Activated CD4-positive, alpha-beta T cell treated with anti-CD3 and anti-CD28 coated beads, Interleukin-2, amount 10 ng/mL, durations not matched to agents 7 days and 5 days (primary cell): ENCODE measurements around the gene RTP4. TPM values are rescaled to one million over a fixed set of nuclear protein-coding genes. Genes with fewer than 3 reads are reported as not detected.

Experiments used
- CTCF ChIA-PET: fragments of 350-600 bp; sonication (Branson Sonifier 250); formaldehyde crosslinking; loops from one replicate; lab custom pipeline; 2021; ENCODE audit warnings: antibody characterized with exemption; lab: Charles Lee
- POLR2A ChIA-PET: fragments of 350-600 bp; sonication (Branson Sonifier 250); formaldehyde crosslinking; loops from one replicate; lab custom pipeline; 2021; ENCODE audit warnings: antibody characterized with exemption; lab: Charles Lee
- DNase-seq: peaks from one replicate; pipeline ENCODE4 v3.0.0-alpha.2; 2020
- H3K27ac Mint-ChIP-seq: one replicate; pipeline ENCODE4 v1.8.0; 2021; ENCODE audit warnings: mild to moderate bottlenecking, moderate library complexity, mixed read lengths
- H3K27me3 Mint-ChIP-seq: one replicate; pipeline ENCODE4 v1.8.0; 2021; ENCODE audit warnings: mixed read lengths
- H3K36me3 Mint-ChIP-seq: one replicate; pipeline ENCODE4 v1.8.0; 2021; ENCODE audit warnings: low read depth, mixed read lengths
- H3K4me1 Mint-ChIP-seq: one replicate; pipeline ENCODE4 v1.8.0; 2021; ENCODE audit warnings: mixed read lengths
- H3K4me3 Mint-ChIP-seq: one replicate; pipeline ENCODE4 v1.8.0; 2021; ENCODE audit warnings: mild to moderate bottlenecking, moderate library complexity, mixed read lengths
- H3K9me3 Mint-ChIP-seq: one replicate; pipeline ENCODE4 v1.8.0; 2021; ENCODE audit warnings: mixed read lengths
- total RNA-seq, 2 experiments: library from RNA; stranded (reverse); gene quantifications; one replicate each; pipeline ENCODE4 v1.2.3, GENCODE V29; 2021

The RTP4 gene, protein sequence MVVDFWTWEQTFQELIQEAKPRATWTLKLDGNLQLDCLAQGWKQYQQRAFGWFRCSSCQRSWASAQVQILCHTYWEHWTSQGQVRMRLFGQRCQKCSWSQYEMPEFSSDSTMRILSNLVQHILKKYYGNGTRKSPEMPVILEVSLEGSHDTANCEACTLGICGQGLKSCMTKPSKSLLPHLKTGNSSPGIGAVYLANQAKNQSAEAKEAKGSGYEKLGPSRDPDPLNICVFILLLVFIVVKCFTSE
- 10 to 100 TPM; 18.9 to 19.4 TPM for total RNA-seq

DNA sequence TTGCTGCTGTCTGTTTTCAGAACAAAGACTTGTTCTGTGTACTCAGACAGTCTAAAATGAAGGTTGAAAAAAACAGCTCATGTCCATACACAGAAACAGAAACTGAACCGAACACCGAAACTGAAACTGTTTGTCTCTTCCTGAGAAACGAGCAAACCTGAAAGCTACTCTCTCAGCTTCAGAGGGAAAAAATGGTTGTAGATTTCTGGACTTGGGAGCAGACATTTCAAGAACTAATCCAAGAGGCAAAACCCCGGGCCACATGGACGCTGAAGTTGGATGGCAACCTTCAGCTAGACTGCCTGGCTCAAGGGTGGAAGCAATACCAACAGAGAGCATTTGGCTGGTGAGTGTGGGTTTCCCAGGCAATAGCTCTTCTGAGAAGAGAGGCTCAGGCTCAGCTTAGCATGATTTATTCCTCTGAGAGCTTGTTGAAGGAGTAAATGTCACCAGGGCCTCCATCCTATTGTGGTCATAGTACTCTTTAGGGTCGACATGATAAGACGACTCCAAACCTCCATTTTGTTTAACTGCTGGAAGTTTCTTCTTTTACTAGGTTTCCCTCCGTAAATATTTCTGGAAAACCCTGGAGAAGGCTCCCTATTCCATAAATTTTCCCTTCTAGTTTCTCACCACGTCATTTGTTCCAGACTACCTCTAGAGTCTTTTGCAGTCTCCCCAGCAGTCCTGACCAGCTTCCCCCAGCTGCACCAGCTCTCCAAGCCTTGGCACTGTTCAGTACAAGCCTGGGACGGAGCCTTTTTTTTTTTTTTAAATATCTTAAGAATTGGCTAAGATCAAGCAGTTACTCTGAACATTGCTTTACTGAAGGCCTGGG is at the start of gene RTP4:
RTP4 (plus strand) TSS at position 135 of the 838 bp plus-strand sequence; CDS start at position 192, 57 bp downstream.
- Mint-ChIP-seq H3K27ac (peak within 1 kb of the TSS; percentile 96), H3K4me1 (peaks cover 32% of the 10 kb centered on the region), H3K4me3 (peak within 1 kb of the TSS; percentile 93), H3K36me3 (peaks cover 56% of the 10 kb centered on the region), H3K9me3 (peaks cover 27% of the 10 kb centered on the region), H3K27me3 (no peaks in the 10 kb centered on the region)
- ChIA-PET CTCF (interaction anchor here (0.9 to 2.0 kb wide), 7 partner anchors 10 to 229 kb away, joined by 3 to 5 read pairs (median 3); partner anchors contain the start of gene RPL39L), POLR2A (interaction anchor here (0.5 to 0.8 kb wide), 2 partner anchors 9 to 1588 kb away, joined by 3 to 4 read pairs; no protein-coding TSS in a partner anchor)
- peak; percentile 76 for DNase-seq

DNA sequence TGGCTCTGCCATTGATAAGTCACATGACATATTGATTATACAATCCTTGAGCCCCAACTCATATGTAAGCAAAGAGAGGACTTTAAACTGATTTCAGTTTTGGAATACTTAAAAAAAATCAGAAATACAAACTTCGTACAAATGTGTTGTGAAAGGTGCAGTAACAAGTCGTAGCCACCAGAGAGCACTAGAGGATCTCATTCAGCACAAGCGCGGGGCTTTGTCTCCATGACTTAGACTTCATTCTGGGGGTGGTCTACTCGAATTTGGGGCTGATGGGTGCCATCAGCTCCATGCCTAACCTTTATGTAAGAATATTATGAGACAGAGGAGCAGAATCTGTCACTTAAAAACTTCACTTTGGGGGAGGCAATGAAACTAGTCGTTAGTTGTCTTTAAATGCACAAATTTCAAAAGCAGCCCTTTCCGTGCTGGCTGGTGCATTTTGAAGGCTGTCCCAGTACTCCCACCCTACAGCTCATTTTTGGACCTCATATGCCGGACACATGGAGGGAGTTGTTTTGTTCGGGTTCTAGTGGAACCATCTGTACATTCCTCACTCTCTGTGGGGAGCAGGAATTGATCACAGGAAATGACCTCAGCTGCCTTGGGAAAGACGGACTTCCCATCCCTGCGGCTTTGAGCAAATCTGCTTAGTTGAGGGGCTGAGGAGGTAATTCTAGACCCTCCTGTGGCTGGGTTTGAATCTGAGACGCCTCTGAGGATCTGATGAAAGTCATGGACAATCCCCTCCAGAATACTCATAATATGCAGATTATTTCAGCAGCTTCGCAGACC is 49.2 kb upstream of the RTP4 start:
- Mint-ChIP-seq H3K36me3 (no peaks in the 10 kb centered on the region), H3K4me1 (peaks cover 11% of the 10 kb centered on the region), H3K9me3 (no peaks in the 10 kb centered on the region), H3K4me3 (no peak overlapping the region), H3K27me3 (peaks cover 28% of the 10 kb centered on the region), H3K27ac (no peak overlapping the region)
- CTCF ChIA-PET: interaction anchor here (0.5 to 5.9 kb wide), 22 partner anchors 11 to 411 kb away, joined by 3 to 107 read pairs (median 4); partner anchors contain the start of gene RTP4
- DNase-seq: peak; percentile 55
- POLR2A ChIA-PET: interaction anchor here (0.6 kb wide), 1 partner anchor 297 kb away, joined by 3 read pairs; no protein-coding TSS in a partner anchor

DNA sequence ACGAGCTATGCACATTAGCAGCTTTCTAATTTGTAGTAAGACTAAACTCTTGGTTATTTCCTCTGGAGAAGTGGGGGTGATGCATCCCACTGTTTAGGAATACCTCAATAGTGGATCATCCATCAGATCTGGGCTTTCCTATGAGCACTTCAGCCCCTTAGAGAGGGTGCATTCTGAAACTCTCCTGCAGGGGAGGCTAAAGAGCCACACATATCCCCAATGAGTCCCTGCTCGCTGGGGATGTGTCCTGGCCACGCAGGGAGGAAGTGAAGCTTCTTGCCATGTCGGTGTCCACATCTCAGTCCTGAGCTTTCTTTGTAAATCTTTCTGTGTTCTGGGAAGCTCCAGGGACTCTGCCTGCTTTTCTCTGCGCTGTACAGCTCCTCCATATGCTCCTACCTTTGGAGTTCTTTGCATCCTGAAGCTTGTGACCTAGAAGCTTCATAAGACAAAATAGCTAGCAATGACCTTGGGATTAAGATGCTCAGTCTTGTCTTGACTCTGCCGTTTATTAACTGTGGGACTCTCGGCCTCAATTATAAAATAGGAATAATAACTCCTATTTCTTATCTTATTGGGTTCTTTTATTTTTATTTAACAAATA is 48.4 kb upstream of the RTP4 start:
- H3K4me1 Mint-ChIP-seq: peaks cover 11% of the 10 kb centered on the region
- DNase-seq: peak; percentile 68
- CTCF ChIA-PET: interaction anchor here (0.5 to 5.9 kb wide), 26 partner anchors 10 to 410 kb away, joined by 3 to 107 read pairs (median 3); partner anchors contain the start of gene RTP4
- no peaks in the 10 kb centered on the region for H3K9me3 Mint-ChIP-seq
- POLR2A ChIA-PET: interaction anchor here (0.6 kb wide), 1 partner anchor 296 kb away, joined by 3 read pairs; no protein-coding TSS in a partner anchor
- peaks cover 28% of the 10 kb centered on the region for H3K27me3 Mint-ChIP-seq
- no peaks in the 10 kb centered on the region for H3K36me3 Mint-ChIP-seq
- no peak overlapping the region for H3K27ac Mint-ChIP-seq
- H3K4me3 Mint-ChIP-seq: no peak overlapping the region

DNA sequence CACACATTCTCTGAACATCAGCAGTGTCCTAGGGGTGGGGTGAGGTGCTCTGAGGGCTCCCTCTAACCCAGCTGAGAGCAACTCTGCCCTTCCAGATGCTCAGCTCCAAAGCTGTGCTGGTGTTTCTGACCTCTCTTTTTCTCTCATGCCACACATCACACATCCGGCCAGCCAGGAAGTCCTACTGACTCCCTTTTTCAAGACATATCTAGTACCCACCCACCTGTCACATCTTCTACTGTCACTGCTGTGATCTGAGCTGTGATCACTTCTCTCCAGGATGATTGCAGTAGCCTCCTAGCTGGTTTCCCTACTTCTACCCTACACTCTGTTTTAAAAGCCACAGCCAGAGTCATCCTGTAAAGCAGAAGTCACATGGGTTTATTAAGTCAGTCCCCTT is 46.4 kb upstream of the RTP4 start:
- ChIA-PET POLR2A (no interaction called here), CTCF (interaction anchor here (0.8 to 2.3 kb wide), 4 partner anchors 171 to 362 kb away, joined by 3 to 13 read pairs (median 3); no protein-coding TSS in a partner anchor)
- peaks cover 11% of the 10 kb centered on the region for H3K4me1 Mint-ChIP-seq
- H3K27me3 Mint-ChIP-seq: peaks cover 21% of the 10 kb centered on the region
- H3K27ac Mint-ChIP-seq: no peak overlapping the region
- H3K36me3 Mint-ChIP-seq: no peaks in the 10 kb centered on the region
- H3K9me3 Mint-ChIP-seq: no peaks in the 10 kb centered on the region
- no peak overlapping the region for H3K4me3 Mint-ChIP-seq
- DNase-seq: no peak

DNA sequence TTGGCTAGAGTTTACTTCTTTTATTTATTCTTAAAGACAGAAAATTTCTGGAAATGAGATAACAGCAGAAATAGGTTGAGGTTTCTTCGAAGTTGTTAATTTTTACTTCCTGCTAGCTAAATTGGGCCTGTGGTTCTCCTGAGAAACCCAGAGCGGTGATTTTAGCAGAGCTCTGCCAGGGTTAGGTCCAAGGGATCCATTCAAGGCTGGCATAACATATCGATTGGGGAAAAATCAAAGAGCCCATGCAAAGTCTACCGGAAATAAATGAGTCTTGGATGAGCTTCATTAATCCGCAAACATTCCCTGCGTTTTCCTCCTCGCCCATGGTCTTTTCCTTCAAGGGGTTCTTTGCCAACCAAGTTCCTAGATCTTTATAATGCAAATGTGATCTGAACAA is 45.9 kb upstream of the RTP4 start:
- H3K4me1 Mint-ChIP-seq: peaks cover 11% of the 10 kb centered on the region
- POLR2A ChIA-PET: no interaction called here
- H3K9me3 Mint-ChIP-seq: no peaks in the 10 kb centered on the region
- DNase-seq: no peak
- no peak overlapping the region for H3K27ac Mint-ChIP-seq
- H3K27me3 Mint-ChIP-seq: peaks cover 15% of the 10 kb centered on the region
- no peak overlapping the region for H3K4me3 Mint-ChIP-seq
- CTCF ChIA-PET: interaction anchor here (0.8 to 2.3 kb wide), 3 partner anchors 172 to 362 kb away, joined by 3 to 13 read pairs (median 3); no protein-coding TSS in a partner anchor
- no peaks in the 10 kb centered on the region for H3K36me3 Mint-ChIP-seq

DNA sequence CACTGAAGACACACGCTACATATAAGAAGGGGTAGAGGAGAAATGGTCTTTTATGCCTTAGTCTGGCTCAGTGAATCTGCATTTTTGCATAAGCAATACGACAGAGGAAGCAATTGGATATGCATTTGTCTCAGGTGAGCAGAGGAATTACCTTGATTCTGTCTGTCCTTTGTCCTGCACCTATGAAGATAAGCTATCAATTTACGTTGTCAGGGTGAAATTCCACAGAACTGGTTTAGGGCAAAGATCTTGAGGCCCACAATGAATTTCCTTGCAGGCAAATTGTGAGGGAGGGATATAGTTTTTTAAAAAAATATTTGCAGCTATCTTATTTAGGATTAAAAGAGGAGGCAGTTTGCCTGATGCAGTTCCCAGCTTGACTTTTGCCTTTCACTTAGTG is 45.1 kb upstream of the RTP4 start:
- peaks cover 11% of the 10 kb centered on the region for H3K4me1 Mint-ChIP-seq
- H3K4me3 Mint-ChIP-seq: no peak overlapping the region
- CTCF ChIA-PET: interaction anchor here (1.1 to 2.3 kb wide), 3 partner anchors 45 to 361 kb away, joined by 3 to 13 read pairs (median 5); partner anchors contain the start of gene RTP4
- H3K36me3 Mint-ChIP-seq: no peaks in the 10 kb centered on the region
- no peaks in the 10 kb centered on the region for H3K9me3 Mint-ChIP-seq
- no peak for DNase-seq
- POLR2A ChIA-PET: no interaction called here
- H3K27me3 Mint-ChIP-seq: peaks cover 12% of the 10 kb centered on the region
- no peak overlapping the region for H3K27ac Mint-ChIP-seq

DNA sequence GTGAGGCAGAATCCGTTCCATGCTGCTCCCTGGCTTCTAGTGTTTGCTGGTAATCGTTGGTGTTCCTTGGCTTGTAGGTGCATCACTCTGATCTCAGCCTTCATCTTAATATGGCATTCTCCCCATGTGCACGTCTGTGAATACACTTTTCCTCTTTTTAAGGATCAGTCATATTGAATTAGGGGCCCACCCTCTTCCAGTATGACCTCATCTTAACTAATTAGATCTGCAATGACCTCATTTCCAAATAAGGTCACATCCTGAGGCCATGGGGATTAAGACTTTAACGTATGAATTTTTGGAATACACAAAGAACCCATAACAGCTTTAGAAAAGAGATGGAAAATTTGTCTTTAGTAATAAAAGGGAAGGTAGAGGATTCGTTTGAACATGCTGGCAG is 42.6 kb upstream of the RTP4 start:
- Mint-ChIP-seq H3K4me3 (no peak overlapping the region), H3K27ac (no peak overlapping the region)
- POLR2A ChIA-PET: no interaction called here

DNA sequence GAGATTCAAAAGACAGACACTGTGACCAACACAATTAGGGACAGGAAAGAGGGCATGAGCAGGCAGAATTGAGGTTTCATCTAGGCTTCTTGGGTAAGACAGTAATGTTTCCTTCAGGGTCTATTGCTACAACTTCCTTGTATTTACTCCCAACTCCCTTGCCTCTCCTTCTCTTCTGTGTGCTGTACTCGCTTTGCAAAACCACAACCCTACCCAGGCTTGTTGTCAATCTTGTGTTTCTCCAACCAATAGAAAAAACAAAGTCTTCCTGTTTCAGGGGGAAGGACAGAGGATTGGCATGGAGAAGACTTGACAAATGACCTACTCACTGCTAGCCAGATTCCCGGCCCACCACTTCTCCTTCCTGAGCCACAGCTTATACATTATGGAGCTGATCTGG is 40.3 kb upstream of the RTP4 start:
- ChIA-PET CTCF (interaction anchor here (1.6 kb wide), 1 partner anchor 12 kb away, joined by 4 read pairs; no protein-coding TSS in a partner anchor), POLR2A (no interaction called here)
- Mint-ChIP-seq H3K27ac (no peak overlapping the region), H3K36me3 (no peaks in the 10 kb centered on the region), H3K9me3 (no peaks in the 10 kb centered on the region), H3K4me1 (no peaks in the 10 kb centered on the region), H3K27me3 (peaks cover 6% of the 10 kb centered on the region), H3K4me3 (no peak overlapping the region)
- DNase-seq: no peak

More for the DNA sequence above, 42.6 kb upstream of the RTP4 start:
- DNase-seq: no peak
- H3K4me1 Mint-ChIP-seq: peaks cover 4% of the 10 kb centered on the region
- H3K9me3 Mint-ChIP-seq: no peaks in the 10 kb centered on the region
- CTCF ChIA-PET: interaction anchor here (0.6 to 1.0 kb wide), 2 partner anchors 354 to 1385 kb away, joined by 3 read pairs; no protein-coding TSS in a partner anchor
- H3K27me3 Mint-ChIP-seq: peaks cover 7% of the 10 kb centered on the region
- H3K36me3 Mint-ChIP-seq: no peaks in the 10 kb centered on the region

DNA sequence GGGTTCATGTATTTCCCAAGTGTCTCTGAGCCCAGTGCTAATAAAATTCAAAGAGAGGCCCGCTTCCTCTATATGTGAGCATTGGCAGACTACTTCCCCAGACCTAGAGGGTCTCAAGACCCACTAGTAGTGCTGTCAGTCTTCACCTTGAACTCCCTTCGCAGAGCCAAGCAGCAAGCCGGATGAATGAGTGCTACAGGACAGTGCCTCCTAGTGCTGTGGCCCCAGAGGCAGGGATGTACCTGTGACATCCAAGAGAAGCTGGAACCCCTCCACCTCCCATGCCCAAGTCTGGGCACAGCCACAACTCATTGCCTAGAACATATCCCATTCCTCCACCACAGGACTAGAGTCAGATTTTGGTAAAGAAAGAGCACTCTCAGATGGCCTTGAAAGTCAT is 39.5 kb upstream of the RTP4 start:
- DNase-seq: no peak
- H3K4me1 Mint-ChIP-seq: no peaks in the 10 kb centered on the region
- H3K27me3 Mint-ChIP-seq: peaks cover 3% of the 10 kb centered on the region
- no peaks in the 10 kb centered on the region for H3K9me3 Mint-ChIP-seq
- ChIA-PET CTCF (interaction anchor here (1.6 kb wide), 1 partner anchor 11 kb away, joined by 4 read pairs; no protein-coding TSS in a partner anchor), POLR2A (no interaction called here)
- H3K36me3 Mint-ChIP-seq: no peaks in the 10 kb centered on the region
- H3K4me3 Mint-ChIP-seq: no peak overlapping the region
- H3K27ac Mint-ChIP-seq: no peak overlapping the region

DNA sequence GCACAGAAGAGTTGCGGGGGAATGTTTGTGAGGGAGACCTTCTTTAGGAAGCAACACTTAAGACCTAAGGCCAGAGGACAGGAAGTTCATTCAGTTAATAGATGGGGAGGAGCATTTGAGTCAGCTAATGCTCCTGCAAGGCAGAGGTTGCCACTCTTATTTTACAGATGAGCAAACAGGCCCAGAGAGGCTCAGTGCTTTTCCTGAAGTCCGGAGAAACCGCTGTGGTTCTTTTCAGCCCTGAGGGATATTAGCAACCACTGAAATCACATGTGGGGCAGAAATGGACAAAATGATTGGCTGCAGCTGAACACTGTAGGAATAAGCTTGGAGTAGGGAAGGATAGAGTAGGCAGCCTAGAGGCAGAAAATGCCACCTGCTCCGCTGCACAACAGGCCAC is 33.3 kb upstream of the RTP4 start:
- H3K4me3 Mint-ChIP-seq: no peak overlapping the region
- POLR2A ChIA-PET: no interaction called here
- no peak overlapping the region for H3K27ac Mint-ChIP-seq
- no peaks in the 10 kb centered on the region for H3K36me3 Mint-ChIP-seq
- no peaks in the 10 kb centered on the region for H3K9me3 Mint-ChIP-seq
- H3K4me1 Mint-ChIP-seq: no peaks in the 10 kb centered on the region
- H3K27me3 Mint-ChIP-seq: peaks cover 9% of the 10 kb centered on the region
- CTCF ChIA-PET: no interaction called here
- DNase-seq: no peak

DNA sequence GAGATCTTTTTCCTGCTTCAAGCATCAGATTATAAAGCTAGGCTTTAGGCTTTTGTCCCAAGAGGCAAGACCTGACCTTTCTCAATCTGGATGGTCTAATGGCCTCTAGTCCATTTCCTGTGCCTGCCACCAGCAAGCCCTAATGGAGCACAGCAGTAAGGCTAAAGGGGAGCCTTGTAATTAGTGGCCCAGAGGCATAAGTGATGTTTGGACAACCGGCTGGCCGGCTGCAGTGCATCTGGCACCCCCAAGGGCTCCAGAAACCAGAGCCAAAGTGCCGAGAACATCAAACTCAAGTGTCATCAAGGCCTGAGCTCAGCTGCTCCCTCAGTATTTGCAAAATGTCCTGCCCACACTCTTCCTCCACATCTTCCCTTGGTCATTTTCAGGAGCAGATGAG is 31.9 kb upstream of the RTP4 start:
- Mint-ChIP-seq H3K4me1 (no peaks in the 10 kb centered on the region), H3K4me3 (no peak overlapping the region), H3K9me3 (no peaks in the 10 kb centered on the region), H3K27me3 (peaks cover 18% of the 10 kb centered on the region), H3K36me3 (no peaks in the 10 kb centered on the region), H3K27ac (no peak overlapping the region)
- ChIA-PET POLR2A (no interaction called here), CTCF (interaction anchor here (1.6 kb wide), 1 partner anchor 18 kb away, joined by 3 read pairs; no protein-coding TSS in a partner anchor)
- DNase-seq: no peak
